ENCODE data around the gene ERG. TPM values are rescaled to one million over a fixed set of nuclear protein-coding genes. Genes with fewer than 3 reads are reported as not detected.

The ERG gene
- total RNA-seq, 1 donor from 2014 or later = not detected

DNA sequence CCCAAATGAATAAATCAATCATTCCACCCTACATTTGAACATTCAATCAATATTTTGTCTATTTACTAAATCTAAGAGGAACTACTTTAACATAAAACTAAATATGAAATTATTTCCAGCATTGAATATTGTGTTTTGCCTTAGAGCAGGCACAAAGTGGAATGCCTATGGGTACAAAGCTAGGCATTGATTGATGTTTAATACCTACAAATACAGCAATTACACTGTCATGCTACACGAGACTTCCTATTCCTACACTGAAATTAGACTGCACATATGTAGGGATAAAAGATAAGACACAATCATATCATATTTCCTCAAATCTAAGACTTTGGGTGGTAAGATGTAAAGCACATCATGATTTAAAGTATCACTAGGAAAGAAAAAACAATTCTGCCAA lies 12.9 kb upstream of the ERG start:
- no peak overlapping the region for H3K4me3 ChIP-seq (ENCODE audit: low read depth, low read length)
- TF ChIP-seq CTCF (conservative IDR thresholded peaks at IDR 0.05; ENCODE audit: low read depth, low read length) = no peak

GRCh38 chr21:38507374-38507942 lies 9.2 kb upstream of the ERG start:
- no peak for DNase-seq (ENCODE audit: low read depth)
- H3K4me3 ChIP-seq (ENCODE audit: low read depth, low read length) = no peak overlapping the region
- no peak for TF ChIP-seq CTCF (conservative IDR thresholded peaks at IDR 0.05; ENCODE audit: low read depth, low read length)

More for the DNA sequence above, 12.9 kb upstream of the ERG start:
- no peak for DNase-seq (ENCODE audit: low read depth)

GRCh38 chr21:38506661-38507281 lies 8.5 kb upstream of the ERG start:
- no peak overlapping the region for H3K4me3 ChIP-seq (ENCODE audit: low read depth, low read length)
- no peak for DNase-seq (ENCODE audit: low read depth)
- TF ChIP-seq CTCF (conservative IDR thresholded peaks at IDR 0.05; ENCODE audit: low read depth, low read length) = no peak

DNA sequence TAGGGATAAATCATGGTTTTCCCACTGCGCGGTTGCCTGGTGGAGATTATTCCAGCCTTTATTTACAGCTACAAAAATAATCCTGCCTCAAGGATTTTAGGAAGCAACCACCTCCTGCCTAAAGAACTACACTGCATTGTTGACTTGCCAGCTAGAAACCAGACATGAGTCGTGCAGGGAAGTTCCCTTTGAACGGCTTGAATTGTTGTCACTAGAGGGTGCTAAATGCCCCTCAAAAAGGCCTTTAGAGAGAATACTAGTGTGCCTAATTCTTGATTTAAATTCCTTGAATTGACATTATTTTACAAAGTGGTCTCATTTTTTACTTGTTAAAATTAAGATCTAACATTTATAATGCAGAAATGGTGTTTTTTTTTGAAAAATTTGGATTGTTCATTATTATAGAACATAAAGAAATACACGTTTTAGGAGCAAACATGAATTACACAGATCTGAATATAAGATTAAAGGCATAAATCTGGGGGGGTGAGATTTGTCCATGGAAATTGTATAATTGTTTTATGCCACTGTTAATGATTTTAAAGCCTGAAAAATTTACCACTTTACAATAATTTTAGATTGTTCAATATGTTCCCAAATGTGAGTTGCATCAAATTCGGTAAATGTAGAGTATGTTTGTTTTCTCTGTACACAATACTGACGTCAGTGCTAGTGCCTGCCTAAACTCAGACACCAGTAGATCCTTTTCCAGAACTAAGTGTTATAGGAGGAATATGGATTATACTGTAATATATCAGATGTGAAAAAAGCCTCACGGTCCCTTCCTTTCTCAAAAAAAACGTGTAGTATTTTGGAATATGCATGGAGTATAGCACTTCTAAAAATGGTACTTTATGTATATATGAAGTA lies 7.6 kb upstream of the ERG start:
- no peak overlapping the region for H3K4me3 ChIP-seq (ENCODE audit: low read depth, low read length)
- DNase-seq (ENCODE audit: low read depth) = no peak
- peak; percentile 80 for TF ChIP-seq CTCF (conservative IDR thresholded peaks at IDR 0.05; ENCODE audit: low read depth, low read length)

DNA sequence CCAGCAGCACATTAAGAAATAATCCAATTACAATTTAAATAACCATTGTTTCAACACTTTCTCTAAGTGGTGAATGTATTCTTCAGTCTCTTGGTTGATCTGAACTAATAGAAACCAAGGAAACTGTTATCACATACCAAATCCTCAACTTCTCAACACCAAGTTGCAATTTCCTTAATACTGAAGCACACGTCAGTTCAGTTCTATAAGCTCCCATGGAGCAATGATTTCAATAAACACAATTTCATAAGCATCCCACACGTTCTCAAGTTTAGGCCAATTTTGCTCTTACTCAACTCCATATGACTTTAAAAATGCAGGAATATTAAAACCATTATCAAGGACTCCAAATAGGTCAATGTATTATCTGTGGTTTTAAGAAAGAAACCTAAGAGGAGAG lies 5.8 kb upstream of the ERG start:
- no peak for DNase-seq (ENCODE audit: low read depth)
- no peak overlapping the region for H3K4me3 ChIP-seq (ENCODE audit: low read depth, low read length)
- no peak for TF ChIP-seq CTCF (conservative IDR thresholded peaks at IDR 0.05; ENCODE audit: low read depth, low read length)

- no peak for DNase-seq (ENCODE audit: low read depth)
- no peak for TF ChIP-seq CTCF (conservative IDR thresholded peaks at IDR 0.05; ENCODE audit: low read depth, low read length)
- no peak overlapping the region for H3K4me3 ChIP-seq (ENCODE audit: low read depth, low read length)
These were observed 5.3 kb upstream of the ERG start for GRCh38 chr21:38503583-38503982.
